Hepatocyte (in vitro differentiated cells): ENCODE measurements around the gene RELT.

Source experiments
- EZH2 ChIP-seq: fragments of 200-600 bp; sonication (generic); IDR thresholded peaks from 2 replicates; pipeline ENCODE4 v1.6.1; 2016; ENCODE audit warnings: antibody characterized with exemption, mild to moderate bottlenecking, borderline replicate concordance
- TF ChIP-seq, protein P1 (sequence below): fragments of 200-600 bp; sonication (generic); IDR thresholded peaks from 2 replicates; pipeline ENCODE4 v1.5.1; 2016; ENCODE audit warnings: antibody characterized with exemption, mild to moderate bottlenecking; ENCODE audit not compliant: poor library complexity

DNA sequence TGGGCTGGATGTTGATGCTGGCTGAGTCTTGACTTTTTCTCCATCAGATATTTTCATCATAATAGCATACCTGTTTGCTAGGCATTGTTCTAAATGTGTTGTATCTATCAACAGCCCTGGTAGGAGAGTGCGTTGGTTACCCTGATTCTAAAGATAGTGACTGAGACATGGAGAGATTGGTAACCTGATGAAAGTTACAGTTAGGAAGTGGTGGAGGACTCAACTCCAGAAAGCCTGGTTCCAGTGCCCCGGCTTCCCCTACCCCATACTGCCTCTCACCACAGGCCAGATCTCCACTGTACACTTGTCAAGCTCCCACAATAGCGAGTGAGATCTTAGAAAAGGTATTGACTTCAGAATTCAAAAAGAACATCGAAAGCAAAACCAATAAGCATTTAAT is 22.8 kb upstream of the RELT start:
- TF ChIP-seq, protein P1, sequence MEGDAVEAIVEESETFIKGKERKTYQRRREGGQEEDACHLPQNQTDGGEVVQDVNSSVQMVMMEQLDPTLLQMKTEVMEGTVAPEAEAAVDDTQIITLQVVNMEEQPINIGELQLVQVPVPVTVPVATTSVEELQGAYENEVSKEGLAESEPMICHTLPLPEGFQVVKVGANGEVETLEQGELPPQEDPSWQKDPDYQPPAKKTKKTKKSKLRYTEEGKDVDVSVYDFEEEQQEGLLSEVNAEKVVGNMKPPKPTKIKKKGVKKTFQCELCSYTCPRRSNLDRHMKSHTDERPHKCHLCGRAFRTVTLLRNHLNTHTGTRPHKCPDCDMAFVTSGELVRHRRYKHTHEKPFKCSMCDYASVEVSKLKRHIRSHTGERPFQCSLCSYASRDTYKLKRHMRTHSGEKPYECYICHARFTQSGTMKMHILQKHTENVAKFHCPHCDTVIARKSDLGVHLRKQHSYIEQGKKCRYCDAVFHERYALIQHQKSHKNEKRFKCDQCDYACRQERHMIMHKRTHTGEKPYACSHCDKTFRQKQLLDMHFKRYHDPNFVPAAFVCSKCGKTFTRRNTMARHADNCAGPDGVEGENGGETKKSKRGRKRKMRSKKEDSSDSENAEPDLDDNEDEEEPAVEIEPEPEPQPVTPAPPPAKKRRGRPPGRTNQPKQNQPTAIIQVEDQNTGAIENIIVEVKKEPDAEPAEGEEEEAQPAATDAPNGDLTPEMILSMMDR, result no peak
- no peak for TF ChIP-seq EZH2
